H9 (cell line): Measurements from ENCODE around the gene PTGER4. TPM values are rescaled to one million over a fixed set of nuclear protein-coding genes. Genes with fewer than 3 reads are reported as not detected.

ENCODE experiments used
- DNase-seq: peaks from one replicate; pipeline ENCODE4 v3.0.0-alpha.2; 2017
- H2AFZ ChIP-seq: one replicate; pipeline ENCODE4 v1.6.1; 2013; ENCODE audit warnings: mild to moderate bottlenecking, low read length, control low read depth, moderate library complexity
- H2AK5ac ChIP-seq: 2 replicates; pipeline ENCODE4 v1.6.1; 2013; ENCODE audit warnings: low read length, control low read depth, mixed read lengths; ENCODE audit not compliant: insufficient read length
- H2BK120ac ChIP-seq: one replicate; pipeline ENCODE4 v1.6.1; 2013; ENCODE audit warnings: low read depth, mild to moderate bottlenecking, low read length, control low read depth, inconsistent platforms; ENCODE audit not compliant: poor library complexity, severe bottlenecking
- H2BK12ac ChIP-seq: 2 replicates; pipeline ENCODE4 v1.6.1; 2013; ENCODE audit warnings: low read length, control low read depth, mixed read lengths, low read depth; ENCODE audit not compliant: insufficient read length
- H2BK15ac ChIP-seq: 2 replicates; pipeline ENCODE4 v1.6.1; 2013; ENCODE audit warnings: low read depth, low read length, control low read depth
- H2BK20ac ChIP-seq: one replicate; pipeline ENCODE4 v1.6.1; 2013; ENCODE audit warnings: low read depth, mild to moderate bottlenecking, low read length, control low read depth, inconsistent platforms; ENCODE audit not compliant: poor library complexity, severe bottlenecking
- H2BK5ac ChIP-seq: 2 replicates; pipeline ENCODE4 v1.6.1; 2013; ENCODE audit warnings: low read length, control low read depth, mixed read lengths; ENCODE audit not compliant: insufficient read length
- H3K14ac ChIP-seq: 2 replicates; pipeline ENCODE4 v1.6.1; 2013; ENCODE audit warnings: low read length, control low read depth; ENCODE audit not compliant: insufficient read depth
- H3K18ac ChIP-seq: 2 replicates; pipeline ENCODE4 v1.6.1; 2013; ENCODE audit warnings: low read depth, mild to moderate bottlenecking, mixed read lengths, low read length, control low read depth; ENCODE audit not compliant: insufficient read length
- H3K23ac ChIP-seq: 2 replicates; pipeline ENCODE4 v1.6.1; 2013; ENCODE audit warnings: low read length, control low read depth, mixed read lengths, low read depth; ENCODE audit not compliant: insufficient read length
- H3K23me2 ChIP-seq: 2 replicates; pipeline ENCODE4 v1.6.1; 2013; ENCODE audit warnings: low read depth, mild to moderate bottlenecking, mixed read lengths, low read length, control low read depth; ENCODE audit not compliant: insufficient read length, poor library complexity, severe bottlenecking
- H3K27ac ChIP-seq: 2 replicates; pipeline ENCODE4 v1.5.1; 2013; ENCODE audit warnings: low read length, control low read depth, mixed read lengths, low read depth; ENCODE audit not compliant: insufficient read length
- H3K27me3 ChIP-seq: 2 replicates; pipeline ENCODE4 v1.6.1; 2013; ENCODE audit warnings: low read length, control low read depth, inconsistent platforms; ENCODE audit not compliant: insufficient read depth
- H3K4ac ChIP-seq: 2 replicates; pipeline ENCODE4 v1.6.1; 2013; ENCODE audit warnings: low read depth, mild to moderate bottlenecking, control low read depth, inconsistent platforms, low read length, moderate library complexity
- H3K4me1 ChIP-seq: 2 replicates; pipeline ENCODE4 v1.6.1; 2013; ENCODE audit warnings: low read length, control low read depth, inconsistent platforms; ENCODE audit not compliant: insufficient read depth
- H3K4me2 ChIP-seq: 2 replicates; pipeline ENCODE4 v1.6.1; 2013; ENCODE audit warnings: low read length, control low read depth, mixed read lengths; ENCODE audit not compliant: insufficient read length, insufficient read depth
- H3K56ac ChIP-seq: 2 replicates; pipeline ENCODE4 v1.6.1; 2013; ENCODE audit warnings: low read depth, mild to moderate bottlenecking, mixed read lengths, low read length, control low read depth; ENCODE audit not compliant: insufficient read length
- H3K79me1 ChIP-seq: 2 replicates; pipeline ENCODE4 v1.6.1; 2013; ENCODE audit warnings: low read depth, mild to moderate bottlenecking, moderate library complexity, low read length, control low read depth, inconsistent platforms; ENCODE audit not compliant: insufficient read depth, poor library complexity, severe bottlenecking
- H3K79me2 ChIP-seq: 2 replicates; pipeline ENCODE4 v1.6.1; 2013; ENCODE audit warnings: low read length, control low read depth, inconsistent platforms; ENCODE audit not compliant: insufficient read depth
- H3K9ac ChIP-seq: 2 replicates; pipeline ENCODE4 v1.6.1; 2013; ENCODE audit warnings: low read length, control low read depth, mixed read lengths; ENCODE audit not compliant: insufficient read length; ENCODE audit errors: extremely low read depth
- H3K9me3 ChIP-seq: one replicate; pipeline ENCODE4 v1.6.1; 2013; ENCODE audit warnings: low read depth, low read length, inconsistent platforms; ENCODE audit not compliant: control insufficient read depth
- H3T11ph ChIP-seq: one replicate; pipeline ENCODE4 v1.6.1; 2013; ENCODE audit warnings: mild to moderate bottlenecking, low read length, control low read depth, inconsistent platforms
- H4K20me1 ChIP-seq: one replicate; pipeline ENCODE4 v1.6.1; 2013; ENCODE audit not compliant: control insufficient read depth, insufficient read length, insufficient read depth
- H4K5ac ChIP-seq: 2 replicates; pipeline ENCODE4 v1.6.1; 2013; ENCODE audit warnings: low read depth, mild to moderate bottlenecking, mixed read lengths, low read length, control low read depth; ENCODE audit not compliant: insufficient read length
- H4K8ac ChIP-seq: replicated peaks from 2 replicates; pipeline ENCODE4 v1.6.1; 2013; ENCODE audit warnings: low read length, control low read depth, mixed read lengths, low read depth; ENCODE audit not compliant: insufficient read length
- H4K91ac ChIP-seq: 2 replicates; pipeline ENCODE4 v1.6.1; 2013; ENCODE audit warnings: low read depth, mild to moderate bottlenecking, moderate library complexity, mixed read lengths, low read length, control low read depth; ENCODE audit not compliant: insufficient read length
- H3K27ac Mint-ChIP-seq, 3 experiments: 2 replicates in 2 of 3; 3 replicates in 1 of 3; pipeline ENCODE4 v1.8.0; 2020 to 2021; ENCODE audit warnings: mixed read lengths in 3 of 3, mild to moderate bottlenecking in 1 of 3, moderate library complexity in 1 of 3
- H3K27me3 Mint-ChIP-seq: 2 replicates; pipeline ENCODE4 v1.8.0; 2021; ENCODE audit warnings: low read depth, mild to moderate bottlenecking, moderate library complexity, mixed read lengths
- H3K36me3 Mint-ChIP-seq, 3 experiments: 2 replicates in 2 of 3; 3 replicates in 1 of 3; pipeline ENCODE4 v1.8.0; 2020 to 2021; ENCODE audit warnings: low read depth in 3 of 3, mixed read lengths in 3 of 3; ENCODE audit not compliant: insufficient read depth in 1 of 3
- H3K4me1 Mint-ChIP-seq, 2 experiments: 2 replicates each; pipeline ENCODE4 v1.8.0; 2020; ENCODE audit warnings: mixed read lengths in 2 of 2
- H3K4me3 Mint-ChIP-seq, 2 experiments: 2 replicates in 1 of 2; 3 replicates in 1 of 2; pipeline ENCODE4 v1.8.0; 2020 to 2021; ENCODE audit warnings: mild to moderate bottlenecking in 2 of 2, mixed read lengths in 2 of 2, moderate library complexity in 1 of 2
- H3K9me3 Mint-ChIP-seq, 2 experiments: 2 replicates in 1 of 2; 3 replicates in 1 of 2; pipeline ENCODE4 v1.8.0; 2020; ENCODE audit warnings: mild to moderate bottlenecking in 2 of 2, mixed read lengths in 2 of 2, moderate library complexity in 1 of 2
- CTCF ChIP-seq: fragments of 200-600 bp; sonication (generic); conservative IDR thresholded peaks from 3 replicates; pipeline ENCODE4 v1.8.0; 2021; ENCODE audit warnings: antibody characterized with exemption, mild to moderate bottlenecking
- WGBS: extraction: QIAGEN DNeasy Blood & Tissue Kit; methylation state at CpG from one replicate; pipeline ENCODE4 v1.1.7; 2013; ENCODE audit warnings: missing lambda C conversion rate, low lambda C conversion rate, mixed read lengths; ENCODE audit not compliant: insufficient read length; ENCODE audit errors: extremely low coverage; 5-methylcytosine and 5-hydroxymethylcytosine counted together
- total RNA-seq: library from RNA; stranded (reverse); gene quantifications from 2 replicates; pipeline ENCODE4 v1.2.1, GENCODE V29; 2021

The PTGER4 gene
- total RNA-seq, 1 experiment from 2014 or later = 0.35 TPM

- no peak overlapping the region for H2BK20ac ChIP-seq
- H4K5ac ChIP-seq = no peak overlapping the region
- no peak overlapping the region for H3K23ac ChIP-seq
- no peak overlapping the region for H2BK15ac ChIP-seq
- no peaks in the 10 kb centered on the region for H3K79me2 ChIP-seq
- no peak overlapping the region for H2BK5ac ChIP-seq
- no peaks in the 10 kb centered on the region for H4K20me1 ChIP-seq
- Mint-ChIP-seq H3K9me3 (no peaks in the 10 kb centered on the region; a peak in 1 of 5 replicates), H3K27me3 (no peaks in the 10 kb centered on the region), H3K27ac (no peak overlapping the region), H3K36me3 (no peaks in the 10 kb centered on the region), H3K4me1 (no peaks in the 10 kb centered on the region), H3K4me3 (no peak overlapping the region)
- no peaks in the 10 kb centered on the region for H3K27me3 ChIP-seq
- H3K56ac ChIP-seq = no peak overlapping the region
- H3K9ac ChIP-seq = no peak overlapping the region
- no peak overlapping the region for H3T11ph ChIP-seq
- no peak for TF ChIP-seq CTCF
- no peaks in the 10 kb centered on the region for H3K9me3 ChIP-seq
- H2AK5ac ChIP-seq = no peak overlapping the region
- H2BK12ac ChIP-seq = no peak overlapping the region
- no peak for DNase-seq
- H3K14ac ChIP-seq = no peak overlapping the region
- H2BK120ac ChIP-seq = no peak overlapping the region
- H3K4me2 ChIP-seq = no peak overlapping the region
- WGBS = no CpG with 5 or more reads among the region's 4 CpGs
- no peak overlapping the region for H3K4ac ChIP-seq
- no peaks in the 10 kb centered on the region for H3K4me1 ChIP-seq
- H3K27ac ChIP-seq = no peak overlapping the region
- no peak overlapping the region for H4K91ac ChIP-seq
- H3K18ac ChIP-seq = no peak overlapping the region
- no peak overlapping the region for H2AFZ ChIP-seq
- H4K8ac ChIP-seq = no peak overlapping the region
- no peaks in the 10 kb centered on the region for H3K23me2 ChIP-seq
- no peaks in the 10 kb centered on the region for H3K79me1 ChIP-seq
Observed at GRCh38 chr5:40649463-40650030, 30.2 kb upstream of the PTGER4 start.
